ENCODE measurements around the gene CA10.

DNA sequence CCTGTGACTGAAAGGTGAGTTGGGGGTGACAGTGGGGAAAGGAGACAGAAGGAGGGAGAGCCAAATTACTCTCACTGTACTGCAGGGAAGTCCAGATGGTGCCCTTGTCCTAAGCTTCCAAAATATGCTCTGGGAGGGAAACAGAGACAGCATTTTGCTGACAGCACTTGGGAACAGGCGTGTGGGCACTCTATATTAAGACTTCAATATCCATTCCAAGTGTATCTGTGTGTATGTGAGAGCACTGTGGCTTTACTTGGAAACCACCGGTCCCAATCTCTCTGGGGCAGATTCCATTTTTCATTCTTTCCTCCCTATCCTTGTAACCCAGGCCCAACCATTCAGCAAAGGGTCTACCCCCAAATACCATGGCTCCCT, 490.8 kb downstream of the CA10 start:
- no peak for TF ChIP-seq CTCF (IDR thresholded peaks at IDR 0.05; ENCODE audit: low read length)
- no peak for TF ChIP-seq EZH2 (IDR thresholded peaks at IDR 0.05; ENCODE audit: borderline replicate concordance, low read length)
